CD4-positive, alpha-beta T cell treated with Interleukin-12 subunit alpha and Interleukin-12 subunit beta, for 1 hour (primary cell): Measurements from ENCODE around the gene TTBK2.
"Not testable (repeated sequence)": the region's sequence is repeated elsewhere in the genome, so short reads cannot be mapped to it uniquely, and the experiment has no call there.

Source experiments
- DNase-seq: peaks from one replicate; pipeline ENCODE4 v3.0.0-alpha.2; 2020

The TTBK2 gene

GRCh38 chr15:42920519-42921341 lies at the start of gene TTBK2:
Gene TTBK2, minus strand, starts transcription at chr15:42920778. Its CDS starts 42,161 bp downstream, at chr15:42878617.
- peak; percentile 99 for DNase-seq

- DNase-seq = no peak
These were observed 43.9 kb upstream of the TTBK2 start for GRCh38 chr15:42964476-42964875.

GRCh38 chr15:42955518-42955917 lies 34.9 kb upstream of the TTBK2 start:
- DNase-seq = no peak

- DNase-seq = no peak
These were observed 33.7 kb upstream of the TTBK2 start for GRCh38 chr15:42954291-42954690.

GRCh38 chr15:42948898-42949297 lies 28.3 kb upstream of the TTBK2 start:
- DNase-seq = not testable (repeated sequence)

GRCh38 chr15:42940527-42940926 lies 19.9 kb upstream of the TTBK2 start:
- no peak for DNase-seq

GRCh38 chr15:42939841-42940240 lies 19.3 kb upstream of the TTBK2 start:
- no peak for DNase-seq

- no peak for DNase-seq
These were observed 16.6 kb upstream of the TTBK2 start for GRCh38 chr15:42937143-42937542.

GRCh38 chr15:42933886-42934667 lies 13.5 kb upstream of the TTBK2 start:
- DNase-seq = no peak

- no peak for DNase-seq
These were observed 12.4 kb upstream of the TTBK2 start for GRCh38 chr15:42932833-42933515.

- DNase-seq = no peak
These were observed 11.3 kb upstream of the TTBK2 start for GRCh38 chr15:42931702-42932486.

GRCh38 chr15:42929306-42929848 lies 8.8 kb upstream of the TTBK2 start:
- no peak for DNase-seq

GRCh38 chr15:42921342-42921731 lies 759 bp upstream of the TTBK2 start:
- DNase-seq = peak; percentile 44

- DNase-seq = peak; percentile 27
These were observed 619 bp downstream of the TTBK2 start for GRCh38 chr15:42919799-42920518.

GRCh38 chr15:42919308-42919707 lies 1.3 kb downstream of the TTBK2 start:
- DNase-seq = no peak

- DNase-seq = no peak
These were observed 2.5 kb downstream of the TTBK2 start for GRCh38 chr15:42918047-42918446.

- no peak for DNase-seq
These were observed 4.8 kb downstream of the TTBK2 start for GRCh38 chr15:42915654-42916315.

GRCh38 chr15:42914728-42915497 lies 5.7 kb downstream of the TTBK2 start:
- no peak for DNase-seq

GRCh38 chr15:42911058-42911592 lies 9.5 kb downstream of the TTBK2 start:
- no peak for DNase-seq

- DNase-seq = no peak
These were observed 12.0 kb downstream of the TTBK2 start for GRCh38 chr15:42908538-42908937.
